Glutamatergic neuron (in vitro differentiated cells): ENCODE data around the gene RING1. TPM values are rescaled to one million over a fixed set of nuclear protein-coding genes. Genes with fewer than 3 reads are reported as not detected.

Experiments
- DNase-seq: peaks from one replicate; pipeline ENCODE4 v3.0.0; 2022
- H3K27ac Mint-ChIP-seq: one replicate; pipeline ENCODE4 v1.8.0; 2020; ENCODE audit warnings: mild to moderate bottlenecking, mixed read lengths, inconsistent platforms; ENCODE audit not compliant: unreplicated experiment
- H3K27me3 Mint-ChIP-seq: one replicate; pipeline ENCODE4 v1.8.0; 2020; ENCODE audit warnings: mild to moderate bottlenecking, moderate library complexity, mixed read lengths, inconsistent platforms; ENCODE audit not compliant: unreplicated experiment
- H3K36me3 Mint-ChIP-seq: one replicate; pipeline ENCODE4 v1.8.0; 2020; ENCODE audit warnings: mild to moderate bottlenecking, mixed read lengths, inconsistent platforms; ENCODE audit not compliant: unreplicated experiment
- H3K4me1 Mint-ChIP-seq: one replicate; pipeline ENCODE4 v1.8.0; 2020; ENCODE audit warnings: mild to moderate bottlenecking, low read depth, mixed read lengths, inconsistent platforms; ENCODE audit not compliant: unreplicated experiment
- H3K4me3 Mint-ChIP-seq: one replicate; pipeline ENCODE4 v1.8.0; 2020; ENCODE audit warnings: mild to moderate bottlenecking, mixed read lengths, inconsistent platforms; ENCODE audit not compliant: unreplicated experiment
- H3K9me3 Mint-ChIP-seq: one replicate; pipeline ENCODE4 v1.8.0; 2020; ENCODE audit warnings: mild to moderate bottlenecking, moderate library complexity, mixed read lengths, inconsistent platforms; ENCODE audit not compliant: unreplicated experiment
- total RNA-seq: library from RNA; stranded (reverse); fragmentation: NEBNext Ultra II Directional; extraction: Animal tissue kit (Norgen Biotek cat#: 25700); gene quantifications from one replicate; pipeline ENCODE4 v1.2.1, GENCODE V29; 2021; ENCODE audit not compliant: unreplicated experiment
- TF ChIP-seq, protein P1 (sequence below): fragments of 200-600 bp; sonication (generic); IDR thresholded peaks from one replicate; pipeline ENCODE4 v1.5.0; 2021; ENCODE audit not compliant: partially characterized antibody, unreplicated experiment

Gene RING1
- total RNA-seq, 1 donor from 2014 or later, result 37.3 TPM

DNA sequence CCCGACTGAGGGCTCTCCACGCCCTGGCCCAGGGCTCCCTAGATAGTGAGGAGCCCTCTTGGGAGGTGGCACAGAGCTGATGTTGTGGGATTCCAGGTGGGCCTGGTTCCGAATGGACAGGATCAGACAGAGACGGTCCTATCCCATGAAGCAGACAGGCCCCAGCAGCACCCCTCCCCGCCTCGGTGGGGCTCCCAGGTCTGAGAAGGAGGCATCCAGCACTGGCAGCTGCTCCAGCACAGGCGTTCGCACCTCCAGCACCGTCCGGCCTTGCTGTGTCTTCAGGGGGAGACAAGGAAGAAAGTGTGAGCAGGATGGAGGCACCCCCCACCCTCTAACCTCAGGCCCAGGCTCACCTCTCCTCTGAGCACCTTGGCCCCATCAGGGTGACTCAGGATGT, 44.8 kb upstream of the RING1 start:
- no peak overlapping the region for H3K4me3 Mint-ChIP-seq
- TF ChIP-seq, protein P1, sequence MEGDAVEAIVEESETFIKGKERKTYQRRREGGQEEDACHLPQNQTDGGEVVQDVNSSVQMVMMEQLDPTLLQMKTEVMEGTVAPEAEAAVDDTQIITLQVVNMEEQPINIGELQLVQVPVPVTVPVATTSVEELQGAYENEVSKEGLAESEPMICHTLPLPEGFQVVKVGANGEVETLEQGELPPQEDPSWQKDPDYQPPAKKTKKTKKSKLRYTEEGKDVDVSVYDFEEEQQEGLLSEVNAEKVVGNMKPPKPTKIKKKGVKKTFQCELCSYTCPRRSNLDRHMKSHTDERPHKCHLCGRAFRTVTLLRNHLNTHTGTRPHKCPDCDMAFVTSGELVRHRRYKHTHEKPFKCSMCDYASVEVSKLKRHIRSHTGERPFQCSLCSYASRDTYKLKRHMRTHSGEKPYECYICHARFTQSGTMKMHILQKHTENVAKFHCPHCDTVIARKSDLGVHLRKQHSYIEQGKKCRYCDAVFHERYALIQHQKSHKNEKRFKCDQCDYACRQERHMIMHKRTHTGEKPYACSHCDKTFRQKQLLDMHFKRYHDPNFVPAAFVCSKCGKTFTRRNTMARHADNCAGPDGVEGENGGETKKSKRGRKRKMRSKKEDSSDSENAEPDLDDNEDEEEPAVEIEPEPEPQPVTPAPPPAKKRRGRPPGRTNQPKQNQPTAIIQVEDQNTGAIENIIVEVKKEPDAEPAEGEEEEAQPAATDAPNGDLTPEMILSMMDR, result no peak
- no peak overlapping the region for H3K27ac Mint-ChIP-seq
- H3K36me3 Mint-ChIP-seq, result no peaks in the 10 kb centered on the region
- peaks cover 6% of the 10 kb centered on the region for H3K9me3 Mint-ChIP-seq
- no peaks in the 10 kb centered on the region for H3K4me1 Mint-ChIP-seq
- H3K27me3 Mint-ChIP-seq, result peaks cover 9% of the 10 kb centered on the region
- no peak for DNase-seq

DNA sequence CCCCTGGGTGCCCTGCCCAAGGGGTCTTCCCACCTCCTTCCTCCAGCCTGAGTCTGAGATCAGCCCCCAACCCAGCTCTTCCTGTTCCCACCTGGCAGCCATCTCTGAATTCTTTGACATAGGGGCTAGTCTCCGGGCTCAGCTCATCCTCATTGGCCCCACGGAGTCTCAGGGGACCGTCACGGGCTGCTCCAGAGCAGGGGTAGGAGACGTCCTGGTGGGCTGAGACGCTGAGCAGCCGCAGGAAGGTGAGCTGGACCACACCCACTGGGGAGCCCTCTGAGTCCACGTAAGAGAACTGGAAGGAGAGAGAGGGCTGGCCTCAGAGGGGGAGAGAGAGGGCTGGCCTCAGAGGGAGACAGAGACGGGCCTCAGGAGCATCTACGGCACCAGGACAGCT, 44.1 kb upstream of the RING1 start:
- no peak overlapping the region for H3K27ac Mint-ChIP-seq
- H3K4me3 Mint-ChIP-seq, result no peak overlapping the region
- H3K36me3 Mint-ChIP-seq, result no peaks in the 10 kb centered on the region
- no peak for DNase-seq
- H3K27me3 Mint-ChIP-seq, result peaks cover 9% of the 10 kb centered on the region
- H3K4me1 Mint-ChIP-seq, result no peaks in the 10 kb centered on the region
- H3K9me3 Mint-ChIP-seq, result peaks cover 6% of the 10 kb centered on the region
- TF ChIP-seq, protein P1, result no peak

DNA sequence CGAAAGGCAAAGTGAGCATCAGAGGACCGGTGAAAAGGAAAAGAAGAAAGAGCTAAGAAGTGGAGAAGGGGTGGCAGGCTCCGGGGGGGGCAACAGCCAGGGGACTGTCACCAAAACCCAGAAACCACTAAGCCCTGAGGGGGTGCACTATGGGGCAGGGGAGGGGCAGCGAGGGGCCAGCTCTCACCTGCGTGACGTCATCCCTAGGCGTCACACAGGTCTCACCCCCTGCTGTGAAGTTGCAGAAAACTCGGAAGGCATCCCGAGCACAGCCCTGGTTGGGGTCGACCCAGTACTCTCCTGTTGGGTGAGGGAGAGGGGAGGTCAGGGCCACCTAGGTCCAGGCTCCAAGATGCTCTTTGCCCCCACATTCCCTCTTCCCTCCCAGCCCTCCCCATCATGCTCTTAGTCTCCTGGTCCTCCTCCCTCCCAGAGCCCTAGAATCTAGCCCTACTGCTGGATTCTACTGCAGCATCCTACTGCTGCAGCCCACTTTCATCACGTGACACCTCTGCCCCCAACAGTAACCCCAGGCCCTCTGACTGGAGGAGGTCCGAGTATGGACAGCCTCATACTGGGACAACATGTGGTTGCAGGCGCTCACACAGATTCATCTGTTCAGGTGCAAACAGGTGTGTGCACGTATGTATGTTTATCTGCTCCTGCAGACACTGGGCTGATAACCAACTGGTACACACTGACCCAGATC, 43.5 kb upstream of the RING1 start:
- H3K9me3 Mint-ChIP-seq, result peaks cover 6% of the 10 kb centered on the region
- H3K36me3 Mint-ChIP-seq, result no peaks in the 10 kb centered on the region
- TF ChIP-seq, protein P1, result no peak
- H3K27ac Mint-ChIP-seq, result no peak overlapping the region
- H3K4me3 Mint-ChIP-seq, result no peak overlapping the region
- DNase-seq, result no peak
- H3K4me1 Mint-ChIP-seq, result no peaks in the 10 kb centered on the region
- H3K27me3 Mint-ChIP-seq, result peaks cover 10% of the 10 kb centered on the region

DNA sequence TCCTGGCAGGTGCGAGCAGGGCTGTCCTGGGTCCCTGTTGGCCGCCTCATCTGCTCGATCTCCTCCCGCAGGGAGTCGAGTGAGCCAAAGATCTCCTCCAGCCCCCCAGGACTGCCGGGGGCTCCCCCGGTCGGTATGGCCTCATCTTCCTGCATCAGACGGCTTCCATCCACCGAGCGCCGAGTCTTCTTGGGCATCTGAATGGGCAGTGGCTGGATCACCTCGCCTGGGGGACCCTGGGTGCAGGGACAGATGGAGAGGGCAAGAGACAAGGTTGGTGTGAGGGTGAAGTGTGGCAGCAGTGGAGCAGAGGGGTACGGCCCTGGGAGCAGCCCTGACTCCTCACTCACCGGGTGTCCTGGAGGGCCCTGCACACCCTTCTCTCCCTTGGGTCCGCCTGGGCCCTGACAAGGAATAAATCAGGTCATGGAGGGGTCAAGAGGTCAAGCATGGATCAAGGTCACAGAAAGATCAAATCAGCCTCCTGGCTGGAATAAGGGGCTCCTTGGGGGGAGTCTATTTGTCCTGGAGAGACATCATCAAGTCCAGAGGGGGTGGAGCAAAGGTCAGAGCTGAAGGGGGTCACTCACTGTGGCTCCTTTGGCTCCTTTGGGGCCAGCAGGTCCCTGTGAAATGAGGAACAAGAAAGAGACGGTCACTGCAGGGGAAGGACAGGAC, 42.6 kb upstream of the RING1 start:
- H3K36me3 Mint-ChIP-seq, result no peaks in the 10 kb centered on the region

More for the DNA sequence above, 42.6 kb upstream of the RING1 start:
- H3K27ac Mint-ChIP-seq, result no peak overlapping the region
- TF ChIP-seq, protein P1, result no peak
- peaks cover 10% of the 10 kb centered on the region for H3K27me3 Mint-ChIP-seq
- H3K9me3 Mint-ChIP-seq, result peaks cover 3% of the 10 kb centered on the region
- no peaks in the 10 kb centered on the region for H3K4me1 Mint-ChIP-seq
- DNase-seq, result no peak
- no peak overlapping the region for H3K4me3 Mint-ChIP-seq
